OCI-LY1 (cell line): ENCODE results near the gene SLC4A5.

Source experiments
- H2AFZ ChIP-seq: fragments of 200-600 bp; sonication (generic), shearing (Covaris generic); 2 replicates; pipeline ENCODE4 v1.6.0; 2014; ENCODE audit warnings: antibody characterized with exemption, mild to moderate bottlenecking, low read length
- H3F3A ChIP-seq: fragments of 200-600 bp; sonication (generic), shearing (Covaris generic); 2 replicates; pipeline ENCODE4 v1.6.0; 2014; ENCODE audit warnings: mild to moderate bottlenecking, antibody characterized with exemption, low read length, moderate library complexity; ENCODE audit not compliant: insufficient read depth
- H3K27ac ChIP-seq: fragments of 200-600 bp; sonication (generic); 2 replicates; pipeline ENCODE4 v1.5.1; 2014; ENCODE audit warnings: low read length, mixed run types, mild to moderate bottlenecking, low read depth; ENCODE audit not compliant: poor library complexity, severe bottlenecking
- H3K27me3 ChIP-seq: fragments of 200-600 bp; sonication (generic); 2 replicates; pipeline ENCODE4 v1.6.0; 2014; ENCODE audit warnings: antibody characterized with exemption, mild to moderate bottlenecking, low read length, moderate library complexity; ENCODE audit not compliant: insufficient read depth
- H3K36me3 ChIP-seq: fragments of 200-600 bp; sonication (generic); 2 replicates; pipeline ENCODE4 v1.6.1; 2014; ENCODE audit warnings: mild to moderate bottlenecking, antibody characterized with exemption, low read length, moderate library complexity, mixed read lengths; ENCODE audit not compliant: insufficient read depth
- H3K4me1 ChIP-seq: fragments of 200-600 bp; sonication (generic); 2 replicates; pipeline ENCODE4 v1.5.1; 2014; ENCODE audit warnings: mild to moderate bottlenecking, low read length, moderate library complexity; ENCODE audit not compliant: insufficient read depth, severe bottlenecking
- H3K4me2 ChIP-seq: fragments of 200-600 bp; sonication (generic), shearing (Covaris generic); 2 replicates; pipeline ENCODE4 v1.6.1; 2014; ENCODE audit warnings: low read length
- H3K4me3 ChIP-seq: fragments of 200-600 bp; sonication (generic); 2 replicates; pipeline ENCODE4 v1.5.1; 2014; ENCODE audit warnings: low read length, low read depth, mild to moderate bottlenecking, mixed read lengths; ENCODE audit not compliant: poor library complexity, severe bottlenecking
- H3K79me2 ChIP-seq: fragments of 200-600 bp; shearing (Covaris generic); 2 replicates; pipeline ENCODE4 v1.6.1; 2016; ENCODE audit warnings: mixed run types, low read length, mixed read lengths; ENCODE audit not compliant: insufficient read depth
- H3K9ac ChIP-seq: fragments of 200-600 bp; sonication (generic), shearing (Covaris generic); 2 replicates; pipeline ENCODE4 v1.6.1; 2014; ENCODE audit warnings: mild to moderate bottlenecking, low read length, mixed read lengths
- H3K9me2 ChIP-seq: fragments of 200-600 bp; sonication (generic), shearing (Covaris generic); 2 replicates; pipeline ENCODE4 v1.6.1; 2014; ENCODE audit warnings: low read depth, mild to moderate bottlenecking, low read length, mixed read lengths
- H3K9me3 ChIP-seq: fragments of 200-600 bp; shearing (Covaris generic); 2 replicates; pipeline ENCODE4 v1.6.1; 2014; ENCODE audit warnings: low read length, mixed read lengths
- H4K20me1 ChIP-seq: fragments of 200-600 bp; sonication (generic), shearing (Covaris generic); 2 replicates; pipeline ENCODE4 v1.6.0; 2016; ENCODE audit warnings: mild to moderate bottlenecking, low read length; ENCODE audit not compliant: insufficient read depth
- CTCF ChIP-seq: fragments of 200-600 bp; sonication (generic), shearing (Covaris generic); IDR thresholded peaks from 2 replicates; pipeline ENCODE4 v1.5.1; 2017; ENCODE audit warnings: mild to moderate bottlenecking, antibody characterized with exemption, low read length, moderate library complexity, mixed read lengths
- EZH2 ChIP-seq: fragments of 200-600 bp; sonication (generic), shearing (Covaris generic); IDR thresholded peaks from 2 replicates; pipeline ENCODE4 v1.8.0; 2017; ENCODE audit warnings: borderline replicate concordance, mixed run types, mild to moderate bottlenecking, antibody characterized with exemption, low read length, moderate library complexity, mixed read lengths

SLC4A5 gene

GRCh38 chr2:74366036-74366435 lies 22.8 kb upstream of the SLC4A5 start:
- Histone ChIP-seq H3K9me2 (no peaks in the 10 kb centered on the region), H3K36me3 (peaks cover 94% of the 10 kb centered on the region), H3K4me1 (no peaks in the 10 kb centered on the region), H3F3A (no peaks in the 10 kb centered on the region), H3K9me3 (no peaks in the 10 kb centered on the region), H2AFZ (no peak overlapping the region), H3K27me3 (no peaks in the 10 kb centered on the region), H3K27ac (no peak overlapping the region), H4K20me1 (no peaks in the 10 kb centered on the region), H3K4me3 (no peak overlapping the region), H3K79me2 (no peaks in the 10 kb centered on the region), H3K4me2 (no peak overlapping the region), H3K9ac (no peak overlapping the region)
- TF ChIP-seq CTCF (no peak), EZH2 (no peak)

GRCh38 chr2:74364533-74365505 lies 21.6 kb upstream of the SLC4A5 start:
- H3K27me3 ChIP-seq: no peaks in the 10 kb centered on the region
- H3K79me2 ChIP-seq: no peaks in the 10 kb centered on the region
- H3K4me2 ChIP-seq: no peak overlapping the region
- H3K27ac ChIP-seq: no peak overlapping the region
- H3K36me3 ChIP-seq: peaks cover 98% of the 10 kb centered on the region
- H3K9me3 ChIP-seq: no peaks in the 10 kb centered on the region
- H3K4me3 ChIP-seq: no peak overlapping the region
- H3K9ac ChIP-seq: no peak overlapping the region
- no peaks in the 10 kb centered on the region for H4K20me1 ChIP-seq
- no peaks in the 10 kb centered on the region for H3K9me2 ChIP-seq
- H2AFZ ChIP-seq: no peak overlapping the region
- TF ChIP-seq EZH2: no peak
- no peak for TF ChIP-seq CTCF
- H3F3A ChIP-seq: no peaks in the 10 kb centered on the region
- no peaks in the 10 kb centered on the region for H3K4me1 ChIP-seq

GRCh38 chr2:74361327-74361726 lies 18.1 kb upstream of the SLC4A5 start:
- H3K4me1 ChIP-seq: no peaks in the 10 kb centered on the region
- H4K20me1 ChIP-seq: no peaks in the 10 kb centered on the region
- no peak overlapping the region for H3K4me3 ChIP-seq
- TF ChIP-seq CTCF (no peak), EZH2 (no peak)
- no peaks in the 10 kb centered on the region for H3K9me3 ChIP-seq
- no peaks in the 10 kb centered on the region for H3K27me3 ChIP-seq
- no peaks in the 10 kb centered on the region for H3K9me2 ChIP-seq
- H2AFZ ChIP-seq: no peak overlapping the region
- H3K9ac ChIP-seq: no peak overlapping the region
- no peaks in the 10 kb centered on the region for H3F3A ChIP-seq
- peaks cover 83% of the 10 kb centered on the region for H3K36me3 ChIP-seq
- H3K27ac ChIP-seq: no peak overlapping the region
- H3K79me2 ChIP-seq: no peaks in the 10 kb centered on the region
- no peak overlapping the region for H3K4me2 ChIP-seq
